NCI-H2081 treated with DMSO at 0.1 percent for 48 hours (cell line): ENCODE results near the gene SELENOK.

Source experiments
- DNase-seq: peaks from one replicate; lab custom pipeline; 2025; lab: John Stamatoyannopoulos, UW

The SELENOK gene

GRCh38 chr3:53842436-53843194 is 49.0 kb downstream of the SELENOK start:
- no peak for DNase-seq

- no peak for DNase-seq
Observed at GRCh38 chr3:53841296-53841695, 50.4 kb downstream of the SELENOK start.

GRCh38 chr3:53837331-53837730 is 54.3 kb downstream of the SELENOK start:
- DNase-seq: no peak

- DNase-seq: no peak
Observed at GRCh38 chr3:53836084-53836872, 55.4 kb downstream of the SELENOK start.

- DNase-seq: no peak
Observed at GRCh38 chr3:53835257-53835656, 56.4 kb downstream of the SELENOK start.

- DNase-seq: no peak
Observed at GRCh38 chr3:53834429-53835095, 57.1 kb downstream of the SELENOK start.
